ENCODE measurements around the gene RBMS2.

- no peak for TF ChIP-seq CTCF (IDR thresholded peaks at IDR 0.05; ENCODE audit: poor library complexity)
- no peak for TF ChIP-seq EZH2 (IDR thresholded peaks at IDR 0.05; ENCODE audit: borderline replicate concordance)
- TF ChIP-seq EZH2phosphoT487 (IDR thresholded peaks at IDR 0.05; ENCODE audit: low read depth, severe bottlenecking, unreplicated experiment): no peak
Measured at GRCh38 chr12:56528846-56529245, 7.2 kb downstream of the RBMS2 start.

Data from hepatocyte (in vitro differentiated cells).